Osteocyte (in vitro differentiated cells): Measurements from ENCODE around the gene DEPDC5. TPM values are rescaled to one million over a fixed set of nuclear protein-coding genes. Genes with fewer than 3 reads are reported as not detected.

Experiments used
- DNase-seq: peaks from one replicate; pipeline ENCODE4 v3.0.0; 2021; ENCODE audit warnings: mixed read lengths; ENCODE audit not compliant: unreplicated experiment; ENCODE audit errors: extremely low spot score
- H3K27ac Mint-ChIP-seq: one replicate; pipeline ENCODE4 v1.8.0; 2021; ENCODE audit warnings: mild to moderate bottlenecking, mixed read lengths; ENCODE audit not compliant: unreplicated experiment
- H3K27me3 Mint-ChIP-seq: one replicate; pipeline ENCODE4 v1.8.0; 2021; ENCODE audit warnings: mixed read lengths; ENCODE audit not compliant: unreplicated experiment
- H3K36me3 Mint-ChIP-seq: one replicate; pipeline ENCODE4 v1.8.0; 2021; ENCODE audit warnings: mixed read lengths; ENCODE audit not compliant: unreplicated experiment
- H3K4me1 Mint-ChIP-seq: one replicate; pipeline ENCODE4 v1.8.0; 2021; ENCODE audit warnings: mixed read lengths; ENCODE audit not compliant: unreplicated experiment
- H3K4me3 Mint-ChIP-seq: one replicate; pipeline ENCODE4 v1.8.0; 2021; ENCODE audit warnings: mild to moderate bottlenecking, moderate library complexity, mixed read lengths; ENCODE audit not compliant: unreplicated experiment
- H3K9me3 Mint-ChIP-seq: one replicate; pipeline ENCODE4 v1.8.0; 2021; ENCODE audit warnings: mixed read lengths; ENCODE audit not compliant: unreplicated experiment
- total RNA-seq: library from RNA; stranded (reverse); gene quantifications from 2 replicates; pipeline ENCODE4 v1.2.1, GENCODE V29; 2021
- TF ChIP-seq, protein P1 (sequence below): fragments of 200-600 bp; sonication (generic); IDR thresholded peaks from 2 replicates; pipeline ENCODE4 v1.5.0; 2021; ENCODE audit warnings: antibody characterized with exemption, mild to moderate bottlenecking, moderate library complexity

The DEPDC5 gene
- total RNA-seq, 1 donor from 2014 or later = 30.7 TPM

DNA sequence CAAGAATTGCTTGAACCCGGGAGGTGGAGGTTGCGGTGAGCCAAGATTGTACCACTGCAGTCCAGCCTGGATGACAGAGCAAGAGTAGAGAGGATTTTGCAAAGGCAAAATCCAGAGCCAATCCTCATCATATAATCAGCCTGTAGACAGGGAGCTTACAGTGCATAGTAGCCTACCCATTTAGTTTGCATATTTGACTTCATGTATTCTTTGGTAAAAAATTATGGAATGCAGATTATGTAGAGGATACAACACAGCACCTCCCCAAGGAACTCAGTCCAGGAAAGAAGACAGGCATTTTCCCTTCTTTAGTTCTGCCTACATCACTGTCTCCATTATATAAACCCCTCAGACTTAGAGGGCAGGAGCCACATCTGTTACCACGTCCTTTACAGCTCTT lies 150.8 kb downstream of the DEPDC5 start:
- TF ChIP-seq, protein P1, sequence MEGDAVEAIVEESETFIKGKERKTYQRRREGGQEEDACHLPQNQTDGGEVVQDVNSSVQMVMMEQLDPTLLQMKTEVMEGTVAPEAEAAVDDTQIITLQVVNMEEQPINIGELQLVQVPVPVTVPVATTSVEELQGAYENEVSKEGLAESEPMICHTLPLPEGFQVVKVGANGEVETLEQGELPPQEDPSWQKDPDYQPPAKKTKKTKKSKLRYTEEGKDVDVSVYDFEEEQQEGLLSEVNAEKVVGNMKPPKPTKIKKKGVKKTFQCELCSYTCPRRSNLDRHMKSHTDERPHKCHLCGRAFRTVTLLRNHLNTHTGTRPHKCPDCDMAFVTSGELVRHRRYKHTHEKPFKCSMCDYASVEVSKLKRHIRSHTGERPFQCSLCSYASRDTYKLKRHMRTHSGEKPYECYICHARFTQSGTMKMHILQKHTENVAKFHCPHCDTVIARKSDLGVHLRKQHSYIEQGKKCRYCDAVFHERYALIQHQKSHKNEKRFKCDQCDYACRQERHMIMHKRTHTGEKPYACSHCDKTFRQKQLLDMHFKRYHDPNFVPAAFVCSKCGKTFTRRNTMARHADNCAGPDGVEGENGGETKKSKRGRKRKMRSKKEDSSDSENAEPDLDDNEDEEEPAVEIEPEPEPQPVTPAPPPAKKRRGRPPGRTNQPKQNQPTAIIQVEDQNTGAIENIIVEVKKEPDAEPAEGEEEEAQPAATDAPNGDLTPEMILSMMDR = no peak
- Mint-ChIP-seq H3K36me3 (peaks cover 28% of the 10 kb centered on the region), H3K9me3 (no peaks in the 10 kb centered on the region), H3K27ac (no peak overlapping the region), H3K4me1 (no peaks in the 10 kb centered on the region), H3K4me3 (no peak overlapping the region), H3K27me3 (no peaks in the 10 kb centered on the region)
- DNase-seq = no peak

DNA sequence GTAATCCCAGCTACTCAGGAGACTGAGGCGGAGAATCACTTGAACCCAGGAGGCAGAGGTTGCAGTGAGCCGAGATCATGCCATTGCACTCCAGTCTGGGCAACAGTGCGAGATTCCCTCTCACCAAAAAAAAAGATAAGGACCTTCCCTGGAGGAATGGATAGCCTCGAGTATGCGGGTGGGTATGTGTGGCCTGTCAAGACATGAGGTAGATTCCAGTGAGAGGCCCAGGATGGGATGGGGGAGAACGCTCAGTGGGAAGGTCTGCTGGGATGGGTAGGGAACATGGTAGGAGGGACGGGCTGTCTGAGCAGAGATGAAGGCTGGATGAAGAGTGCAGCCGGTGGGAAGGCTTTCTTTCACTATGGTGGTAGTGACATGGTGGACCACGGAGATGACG lies 151.5 kb downstream of the DEPDC5 start:
- Mint-ChIP-seq H3K27me3 (no peaks in the 10 kb centered on the region), H3K9me3 (no peaks in the 10 kb centered on the region), H3K27ac (no peak overlapping the region), H3K36me3 (peaks cover 30% of the 10 kb centered on the region), H3K4me3 (no peak overlapping the region), H3K4me1 (no peaks in the 10 kb centered on the region)
- TF ChIP-seq, protein P1 = no peak
- no peak for DNase-seq

DNA sequence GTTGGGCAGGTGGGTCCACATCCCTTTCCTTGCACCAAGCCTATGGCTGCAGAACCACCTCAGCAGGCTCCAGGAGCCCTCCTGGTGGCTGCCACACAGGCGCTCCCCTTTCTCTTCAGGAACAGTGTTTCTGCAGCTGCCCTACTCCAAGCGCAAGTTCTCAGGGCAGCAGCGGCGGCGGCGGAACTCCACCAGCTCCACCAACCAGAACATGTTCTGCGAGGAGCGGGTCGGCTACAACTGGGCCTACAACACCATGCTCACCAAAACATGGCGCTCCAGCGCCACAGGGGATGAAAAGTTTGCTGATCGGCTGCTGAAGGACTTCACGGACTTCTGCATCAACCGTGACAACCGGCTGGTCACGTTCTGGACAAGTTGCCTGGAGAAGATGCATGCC lies 152.3 kb downstream of the DEPDC5 start:
- no peak for DNase-seq
- Mint-ChIP-seq H3K27me3 (no peaks in the 10 kb centered on the region), H3K9me3 (no peaks in the 10 kb centered on the region), H3K27ac (no peak overlapping the region), H3K4me3 (no peak overlapping the region), H3K4me1 (no peaks in the 10 kb centered on the region), H3K36me3 (peaks cover 31% of the 10 kb centered on the region)
- TF ChIP-seq, protein P1 = no peak

DNA sequence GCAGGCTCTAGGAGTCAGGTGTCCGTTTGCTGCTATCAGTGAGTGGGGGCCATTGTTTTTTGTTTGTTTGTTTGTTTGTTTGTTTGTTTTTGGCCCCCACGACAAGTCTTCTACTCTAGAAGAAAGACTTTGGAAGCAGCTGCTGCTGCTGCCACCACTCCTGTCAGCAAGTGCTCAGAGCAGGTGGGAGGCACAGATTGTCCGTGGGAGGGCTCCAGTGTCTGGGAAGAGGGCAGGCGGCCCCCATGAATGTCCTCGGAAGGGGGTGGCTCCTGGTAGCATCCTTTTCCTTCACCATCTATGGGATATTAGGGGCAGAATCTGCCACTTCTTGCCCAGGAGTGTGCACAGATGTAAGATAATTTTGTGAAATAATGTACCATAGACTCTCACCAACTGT lies 152.8 kb downstream of the DEPDC5 start:
- DNase-seq = no peak
- H3K36me3 Mint-ChIP-seq = peaks cover 30% of the 10 kb centered on the region
- no peak overlapping the region for H3K27ac Mint-ChIP-seq
- no peaks in the 10 kb centered on the region for H3K9me3 Mint-ChIP-seq
- TF ChIP-seq, protein P1 = no peak
- H3K27me3 Mint-ChIP-seq = no peaks in the 10 kb centered on the region
- H3K4me1 Mint-ChIP-seq = no peaks in the 10 kb centered on the region
- H3K4me3 Mint-ChIP-seq = no peak overlapping the region

DNA sequence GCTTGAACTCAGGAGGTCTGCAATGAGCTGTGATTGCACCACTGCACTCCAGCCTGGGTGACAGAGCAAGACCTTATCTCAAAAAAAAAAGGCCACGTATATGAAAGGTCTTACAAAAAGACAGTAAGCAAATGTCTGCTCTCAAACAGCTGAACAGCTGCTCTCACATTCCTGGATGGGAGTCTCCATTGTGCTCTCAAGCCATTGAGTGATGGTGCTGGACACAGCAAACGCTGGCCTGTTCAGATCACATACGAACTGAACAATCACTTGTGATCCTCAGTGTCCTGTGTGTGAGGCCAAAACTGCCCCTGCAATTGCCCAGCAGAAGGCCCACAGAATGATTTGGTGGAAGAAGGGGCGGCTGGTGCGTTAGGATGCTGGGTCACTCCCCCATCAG lies 156.2 kb downstream of the DEPDC5 start:
- H3K36me3 Mint-ChIP-seq = peaks cover 21% of the 10 kb centered on the region
- TF ChIP-seq, protein P1 = no peak
- H3K27ac Mint-ChIP-seq = no peak overlapping the region
- H3K27me3 Mint-ChIP-seq = no peaks in the 10 kb centered on the region
- DNase-seq = no peak
- H3K9me3 Mint-ChIP-seq = no peaks in the 10 kb centered on the region
- no peaks in the 10 kb centered on the region for H3K4me1 Mint-ChIP-seq
- no peak overlapping the region for H3K4me3 Mint-ChIP-seq
